Osteoblast (primary cell): Measurements from ENCODE around the gene PMFBP1. TPM values are rescaled to one million over a fixed set of nuclear protein-coding genes. Genes with fewer than 3 reads are reported as not detected.

Experiments
- DNase-seq: peaks from one replicate; pipeline ENCODE4 v3.0.0; 2011; ENCODE audit warnings: low spot score, mixed read lengths; ENCODE audit not compliant: insufficient read length; ENCODE audit errors: missing footprints
- H2AFZ ChIP-seq: 2 replicates; pipeline ENCODE4 v1.6.0; 2011; ENCODE audit warnings: mild to moderate bottlenecking, low read length
- H3K27ac ChIP-seq: 2 replicates; pipeline ENCODE4 v1.5.1; 2011; ENCODE audit warnings: mild to moderate bottlenecking, low read depth, low read length, moderate library complexity
- H3K27me3 ChIP-seq: 2 replicates; pipeline ENCODE4 v1.6.0; 2012; ENCODE audit warnings: mild to moderate bottlenecking, control low read depth, inconsistent platforms, low read length, moderate library complexity; ENCODE audit not compliant: insufficient read depth
- H3K36me3 ChIP-seq: 2 replicates; pipeline ENCODE4 v1.5.1; 2011; ENCODE audit warnings: mild to moderate bottlenecking, low read length, control low read depth, moderate library complexity; ENCODE audit not compliant: insufficient read depth
- H3K4me1 ChIP-seq: 2 replicates; pipeline ENCODE4 v1.5.1; 2011; ENCODE audit warnings: mild to moderate bottlenecking, low read length, control low read depth, moderate library complexity; ENCODE audit not compliant: insufficient read depth
- H3K4me2 ChIP-seq: 2 replicates; pipeline ENCODE4 v1.6.0; 2011; ENCODE audit warnings: mild to moderate bottlenecking, low read length; ENCODE audit not compliant: insufficient read depth
- H3K4me3 ChIP-seq: fragments of 200-600 bp; sonication (generic); 3 replicates; pipeline ENCODE4 v1.5.1; 2012; ENCODE audit warnings: mild to moderate bottlenecking, low read length, inconsistent platforms; ENCODE audit not compliant: insufficient read depth
- H3K79me2 ChIP-seq: 2 replicates; pipeline ENCODE4 v1.6.0; 2012; ENCODE audit warnings: mild to moderate bottlenecking, low read length, control low read depth, inconsistent platforms; ENCODE audit not compliant: insufficient read depth
- H3K9me3 ChIP-seq: 2 replicates; pipeline ENCODE4 v1.5.1; 2011; ENCODE audit warnings: low read depth, low read length, control low read depth
- H4K20me1 ChIP-seq: 2 replicates; pipeline ENCODE4 v1.6.0; 2012; ENCODE audit warnings: mild to moderate bottlenecking, low read length, control low read depth; ENCODE audit not compliant: insufficient read depth
- CTCF ChIP-seq: IDR thresholded peaks from 2 replicates; pipeline ENCODE4 v1.5.1; 2011; ENCODE audit warnings: mild to moderate bottlenecking, low read depth, low read length, moderate library complexity; ENCODE audit errors: extremely low read depth
- total RNA-seq: library from RNA; depleted of rRNA; stranded (reverse); fragments of >200 nt; gene quantifications from 2 replicates; pipeline ENCODE4 v1.2.3, GENCODE V29; 2012

Gene PMFBP1
- total RNA-seq, 1 donor: under 0.01 TPM

- H3K4me1 ChIP-seq: no peaks in the 10 kb centered on the region
These were observed 47.3 kb upstream of the PMFBP1 start for GRCh38 chr16:72219282-72219681.

DNA sequence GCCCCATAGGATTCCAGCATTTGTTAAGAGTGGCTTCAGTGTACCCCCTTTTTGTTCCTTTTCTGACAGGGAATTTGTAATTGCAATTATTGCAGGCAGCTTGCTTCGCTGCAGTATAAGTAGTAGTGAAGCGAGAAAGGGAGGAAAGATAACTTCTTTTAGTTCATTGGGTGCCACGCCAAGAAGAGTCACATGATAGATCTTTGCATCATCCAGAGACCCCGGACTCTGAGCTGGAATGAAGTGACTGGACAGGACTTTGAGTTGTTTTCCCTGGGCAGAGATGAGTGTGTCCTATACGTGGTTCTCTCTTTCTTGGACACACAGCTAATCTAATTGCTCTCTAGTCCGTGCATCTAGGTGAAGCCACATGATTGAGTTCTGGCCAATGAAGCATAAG, 44.8 kb upstream of the PMFBP1 start:
- no peak overlapping the region for H3K4me2 ChIP-seq
- H3K36me3 ChIP-seq: no peaks in the 10 kb centered on the region
- no peaks in the 10 kb centered on the region for H3K4me1 ChIP-seq
- no peaks in the 10 kb centered on the region for H4K20me1 ChIP-seq
- no peak overlapping the region for H3K27ac ChIP-seq
- H3K79me2 ChIP-seq: no peaks in the 10 kb centered on the region
- no peak overlapping the region for H2AFZ ChIP-seq
- TF ChIP-seq CTCF: no peak
- H3K27me3 ChIP-seq: no peaks in the 10 kb centered on the region
- H3K4me3 ChIP-seq: no peak overlapping the region
- no peak for DNase-seq
- H3K9me3 ChIP-seq: no peaks in the 10 kb centered on the region

More at GRCh38 chr16:72219282-72219681, 47.3 kb upstream of the PMFBP1 start:
- Histone ChIP-seq H3K79me2 (no peaks in the 10 kb centered on the region), H3K4me2 (no peak overlapping the region), H3K9me3 (no peaks in the 10 kb centered on the region), H2AFZ (no peak overlapping the region), H3K27ac (no peak overlapping the region), H3K36me3 (no peaks in the 10 kb centered on the region), H3K27me3 (no peaks in the 10 kb centered on the region), H3K4me3 (no peak overlapping the region), H4K20me1 (no peaks in the 10 kb centered on the region)
- DNase-seq: no peak
- no peak for TF ChIP-seq CTCF

GRCh38 chr16:72214821-72215220, 42.9 kb upstream of the PMFBP1 start:
- H3K36me3 ChIP-seq: no peaks in the 10 kb centered on the region
- DNase-seq: no peak
- H3K27me3 ChIP-seq: no peaks in the 10 kb centered on the region
- H2AFZ ChIP-seq: no peak overlapping the region
- no peaks in the 10 kb centered on the region for H3K9me3 ChIP-seq
- TF ChIP-seq CTCF: no peak
- no peak overlapping the region for H3K4me2 ChIP-seq
- H3K4me1 ChIP-seq: no peaks in the 10 kb centered on the region
- H3K4me3 ChIP-seq: no peak overlapping the region
- H3K79me2 ChIP-seq: no peaks in the 10 kb centered on the region
- H3K27ac ChIP-seq: no peak overlapping the region
- no peaks in the 10 kb centered on the region for H4K20me1 ChIP-seq

DNA sequence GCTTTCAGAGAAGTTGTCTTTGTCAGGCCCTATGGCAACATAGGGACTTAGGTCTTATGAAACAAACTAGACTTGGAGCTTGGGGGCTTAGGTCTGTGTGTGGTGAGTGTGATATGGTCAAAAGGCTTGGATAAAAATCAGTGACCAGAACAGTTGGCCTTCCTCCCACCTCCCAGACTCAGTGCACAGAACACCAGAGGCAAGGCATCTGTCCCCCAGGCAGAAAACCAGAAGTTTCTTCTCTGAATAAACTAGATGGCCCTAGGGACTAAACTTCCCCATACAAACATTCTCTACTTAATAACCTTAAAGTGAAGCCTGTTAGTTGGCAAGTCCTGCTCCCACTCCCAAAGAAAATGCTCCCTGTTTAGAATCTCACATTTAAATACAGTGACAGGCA, 39.2 kb upstream of the PMFBP1 start:
- Histone ChIP-seq H4K20me1 (no peaks in the 10 kb centered on the region), H3K27ac (no peak overlapping the region), H3K4me2 (no peak overlapping the region), H3K36me3 (no peaks in the 10 kb centered on the region), H3K9me3 (no peaks in the 10 kb centered on the region), H3K4me3 (no peak overlapping the region), H3K79me2 (no peaks in the 10 kb centered on the region), H3K4me1 (no peaks in the 10 kb centered on the region), H2AFZ (no peak overlapping the region), H3K27me3 (no peaks in the 10 kb centered on the region)
- no peak for DNase-seq
- TF ChIP-seq CTCF: no peak
